CD4-positive, alpha-beta T cell treated with Interleukin-15 for 4 hours (primary cell): ENCODE results near the gene VIP.

Experiments
- DNase-seq: peaks from one replicate; pipeline ENCODE4 v3.0.0-alpha.2; 2020; ENCODE audit warnings: low spot score

Gene VIP

DNA sequence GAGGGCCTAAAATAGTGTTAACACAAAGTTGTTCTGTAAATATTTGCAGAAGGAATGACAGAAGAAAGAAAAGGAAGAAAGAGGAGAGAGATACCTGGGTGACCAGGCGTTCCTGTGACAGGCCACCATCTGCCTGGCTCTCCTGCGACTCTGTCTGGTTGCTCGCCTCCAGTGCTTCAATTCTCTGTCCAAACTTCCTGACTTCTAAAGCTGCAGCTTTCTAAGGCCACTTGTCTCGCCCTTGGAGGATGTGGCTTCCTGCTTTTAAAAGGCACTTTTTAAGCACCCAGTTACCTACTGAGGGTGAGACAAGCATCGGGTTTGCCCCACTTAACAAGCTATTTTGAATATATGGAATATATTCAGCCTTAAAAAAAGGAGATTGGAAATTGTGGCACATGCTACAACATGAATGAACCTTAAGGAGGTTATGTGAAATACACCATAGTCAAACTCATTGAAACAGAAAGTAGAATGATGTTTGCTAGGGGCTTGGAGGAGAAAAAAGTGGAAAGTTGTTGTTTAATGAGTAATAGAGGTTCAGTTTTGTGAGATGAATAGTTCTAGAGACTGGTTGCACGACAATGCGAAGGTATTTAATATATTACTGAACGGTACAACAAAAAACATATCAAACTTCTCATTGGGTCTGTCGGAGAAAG lies 32.8 kb downstream of the VIP start:
- DNase-seq: no peak

DNA sequence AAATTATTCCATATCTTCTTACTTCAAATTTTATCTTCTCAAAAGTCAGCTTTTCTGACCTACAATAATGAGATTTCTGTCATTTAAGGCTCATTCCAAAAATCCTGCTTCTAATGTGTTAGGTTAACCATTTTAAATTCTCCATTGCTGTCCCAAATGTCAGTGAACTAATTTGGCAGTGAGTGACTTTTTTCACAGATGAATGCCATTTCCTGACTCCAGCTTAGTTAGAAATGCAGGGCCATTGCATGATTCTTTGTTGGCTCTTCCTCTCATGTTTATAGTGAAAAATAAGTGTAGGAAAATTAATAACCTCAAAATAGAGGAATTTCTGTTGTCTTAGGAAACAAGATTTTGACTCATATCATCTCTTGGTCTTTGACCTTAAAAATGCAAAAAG lies 44.1 kb downstream of the VIP start:
- DNase-seq: no peak

DNA sequence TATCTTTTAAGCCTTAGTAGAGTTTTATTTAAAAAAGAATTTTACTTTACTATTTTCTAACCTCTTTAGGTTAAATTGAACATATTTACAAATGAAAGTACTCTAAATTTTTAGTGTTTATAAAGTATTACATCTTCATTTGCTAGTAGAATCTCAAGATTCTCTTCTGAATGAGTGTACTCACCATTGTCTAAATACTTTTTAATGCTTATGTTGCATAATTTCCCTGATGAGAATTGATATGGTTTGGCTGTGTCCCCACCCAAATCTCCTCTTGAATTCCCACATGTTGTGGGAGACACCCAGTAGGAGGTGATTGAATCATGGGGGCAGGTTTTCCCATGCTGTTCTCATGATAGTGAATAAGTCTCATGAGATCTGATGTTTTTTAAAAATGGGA lies 53.6 kb downstream of the VIP start:
- DNase-seq: no peak
